Liver (tissue), 9 donors: Measurements from ENCODE around the gene OR51T1. TPM values are rescaled to one million over a fixed set of nuclear protein-coding genes. Genes with fewer than 3 reads are reported as not detected.

ENCODE experiments used
- DNase-seq: peaks from one replicate; pipeline ENCODE4 v3.0.0-alpha.2; 2017; ENCODE audit warnings: low spot score
- H3K27ac ChIP-seq, 2 donors: one replicate each; pipeline ENCODE4 v1.7.0; 2013; ENCODE audit warnings: inconsistent platforms in 2 of 2, low read length in 2 of 2, control low read depth in 1 of 2, low read depth in 1 of 2, mild to moderate bottlenecking in 1 of 2
- H3K27me3 ChIP-seq, 4 donors: one replicate each; pipeline versions ENCODE4 v1.6.1 to v1.7.0; 2013; ENCODE audit warnings: low read length in 3 of 4, inconsistent platforms in 1 of 4, mild to moderate bottlenecking in 1 of 4, moderate library complexity in 1 of 4; ENCODE audit not compliant: control insufficient read depth in 4 of 4, insufficient read depth in 4 of 4
- H3K36me3 ChIP-seq, 4 donors: one replicate each; pipeline versions ENCODE4 v1.6.1 to v1.7.0; 2013; ENCODE audit warnings: low read length in 3 of 4, mild to moderate bottlenecking in 3 of 4, low read depth in 1 of 4, moderate library complexity in 1 of 4; ENCODE audit not compliant: control insufficient read depth in 4 of 4, insufficient read depth in 3 of 4
- H3K4me1 ChIP-seq, 4 donors: one replicate each; pipeline versions ENCODE4 v1.6.1 to v1.7.0; 2013; ENCODE audit warnings: low read length in 3 of 4, mild to moderate bottlenecking in 3 of 4, moderate library complexity in 1 of 4; ENCODE audit not compliant: control insufficient read depth in 4 of 4, insufficient read depth in 4 of 4
- H3K4me3 ChIP-seq, 3 donors: one replicate each; pipeline versions ENCODE4 v1.6.1 to v1.7.0; 2013; ENCODE audit warnings: low read length in 3 of 3, control low read depth in 1 of 3, low read depth in 1 of 3, mild to moderate bottlenecking in 1 of 3
- H3K9ac ChIP-seq, 2 donors: one replicate each; pipeline ENCODE4 v1.7.0; 2013; ENCODE audit warnings: low read length in 2 of 2, mild to moderate bottlenecking in 2 of 2, moderate library complexity in 2 of 2, control low read depth in 1 of 2, low read depth in 1 of 2
- H3K9me3 ChIP-seq, 4 donors: one replicate each; pipeline versions ENCODE4 v1.6.1 to v1.7.0; 2013; ENCODE audit warnings: low read length in 3 of 4; ENCODE audit not compliant: control insufficient read depth in 4 of 4
- EGR1 ChIP-seq, 2 donors: IDR thresholded peaks; 2 replicates each; pipeline ENCODE4 v1.6.1; 2016 to 2018; ENCODE audit warnings: antibody characterized with exemption in 2 of 2, low read depth in 2 of 2
- FOXA1 ChIP-seq: IDR thresholded peaks from 2 replicates; pipeline ENCODE4 v1.6.1; 2016; ENCODE audit warnings: antibody characterized with exemption
- FOXA2 ChIP-seq: IDR thresholded peaks from 2 replicates; pipeline ENCODE4 v1.6.1; 2016; ENCODE audit warnings: antibody characterized with exemption
- GABPA ChIP-seq, 2 donors: IDR thresholded peaks in 1 of 2; conservative IDR thresholded peaks in 1 of 2; 2 replicates each; pipeline ENCODE4 v1.6.1; 2016; ENCODE audit warnings: antibody characterized with exemption in 2 of 2, mild to moderate bottlenecking in 1 of 2, moderate library complexity in 1 of 2
- HNF4A ChIP-seq, 2 donors: conservative IDR thresholded peaks; 2 replicates each; pipeline ENCODE4 v1.6.1; 2016; ENCODE audit warnings: antibody characterized with exemption in 2 of 2, mild to moderate bottlenecking in 2 of 2
- HNF4G ChIP-seq: IDR thresholded peaks from 2 replicates; pipeline ENCODE4 v1.6.1; 2016; ENCODE audit warnings: antibody characterized with exemption
- JUND ChIP-seq, 2 donors: IDR thresholded peaks; 2 replicates each; pipeline ENCODE4 v1.6.1; 2016; ENCODE audit warnings: antibody characterized with exemption in 2 of 2
- MAX ChIP-seq: IDR thresholded peaks from 2 replicates; pipeline ENCODE4 v1.6.1; 2016; ENCODE audit warnings: antibody characterized with exemption
- NR2F2 ChIP-seq: IDR thresholded peaks from 2 replicates; pipeline ENCODE4 v1.6.1; 2016; ENCODE audit warnings: antibody characterized with exemption
- RAD21 ChIP-seq, 2 donors: IDR thresholded peaks; 2 replicates each; pipeline ENCODE4 v1.6.1; 2016; ENCODE audit warnings: antibody characterized with exemption in 2 of 2, mild to moderate bottlenecking in 2 of 2
- RXRA ChIP-seq, 2 donors: IDR thresholded peaks; 2 replicates each; pipeline ENCODE4 v1.6.1; 2017 to 2018; ENCODE audit warnings: antibody characterized with exemption in 2 of 2, mild to moderate bottlenecking in 1 of 2
- SP1 ChIP-seq: IDR thresholded peaks from 2 replicates; pipeline ENCODE4 v1.6.1; 2018; ENCODE audit warnings: antibody characterized with exemption, mild to moderate bottlenecking
- TAF1 ChIP-seq: conservative IDR thresholded peaks from 2 replicates; pipeline ENCODE4 v1.6.1; 2016; ENCODE audit warnings: antibody characterized with exemption, mild to moderate bottlenecking
- YY1 ChIP-seq: IDR thresholded peaks from 2 replicates; pipeline ENCODE4 v1.6.1; 2016; ENCODE audit warnings: antibody characterized with exemption, mild to moderate bottlenecking
- WGBS: extraction: QIAGEN DNeasy Blood & Tissue Kit; methylation state at CpG from one replicate; pipeline ENCODE4 v1.1.7; 2013; 5-methylcytosine and 5-hydroxymethylcytosine counted together
- polyA plus RNA-seq, 2 donors: library from polyadenylated mRNA; stranded (reverse) in 1 of 2; unstranded in 1 of 2; fragments of 200-250 nt in 1 of 2; fragments of >200 nt in 1 of 2; fragmentation: Nextera tagmentation in 1 of 2; extraction: Ambion mirVana in 1 of 2; gene quantifications; one replicate each; pipeline versions ENCODE4 v1.2.1 to v1.2.3, GENCODE V29; 2013 to 2015
- total RNA-seq, 2 donors: library from RNA; depleted of rRNA; stranded (reverse); fragments of >200 nt; gene quantifications; one replicate each; pipeline ENCODE4 v1.2.3, GENCODE V29; 2014
- TF ChIP-seq, protein P1 (sequence below): fragments of 150-350 bp; IDR thresholded peaks from 2 replicates; pipeline ENCODE4 v1.5.1; 2017; ENCODE audit warnings: improper control_type of control experiment, low read depth, low read length; ENCODE audit not compliant: missing input control
- TF ChIP-seq, protein P2 (sequence below): IDR thresholded peaks from 2 replicates; pipeline ENCODE4 v1.6.1; 2016; ENCODE audit warnings: antibody characterized with exemption
- TF ChIP-seq, protein P3 (sequence below): IDR thresholded peaks from 2 replicates; pipeline ENCODE4 v1.6.1; 2016; ENCODE audit warnings: antibody characterized with exemption, mild to moderate bottlenecking
- TF ChIP-seq, protein P4 (sequence below): IDR thresholded peaks from 2 replicates; pipeline ENCODE4 v1.6.1; 2016; ENCODE audit warnings: antibody characterized with exemption
- donor health status: healthy.
- donor health status: healthy.
- donor health status: healthy.
- donor health status: healthy.
- donor health status: healthy.

Gene OR51T1
- total and polyA plus RNA-seq, 4 donors: not detected

DNA sequence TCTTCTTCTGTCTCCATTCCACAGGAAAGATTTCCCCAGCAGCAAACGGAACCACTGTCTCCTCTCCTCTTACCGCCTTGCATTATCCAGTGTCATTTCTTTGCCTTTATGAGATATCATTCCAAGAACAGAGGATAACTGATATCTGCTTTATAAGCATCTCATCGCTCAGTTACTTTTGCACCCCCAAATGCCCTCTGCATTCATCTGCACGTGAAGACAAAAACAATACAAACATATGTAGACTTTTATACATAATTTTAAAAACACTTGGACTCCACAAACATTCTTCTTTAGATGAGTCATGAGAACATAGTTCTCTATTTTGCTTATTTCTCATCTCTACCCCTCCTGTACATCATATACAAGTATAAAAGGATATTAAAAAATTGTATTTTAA, 512 bp upstream of the OR51T1 start:
- 79% methylated on average over 4 of the region's 4 CpGs for WGBS
- TF ChIP-seq EGR1 (IDR thresholded peaks at IDR 0.05; ENCODE audit: low read depth in 2 of 2) (no peak), JUND (IDR thresholded peaks at IDR 0.05) (no peak), HNF4G (no peak), MAX (no peak), FOXA1 (no peak), TAF1 (no peak), SP1 (no peak), GABPA (IDR thresholded peaks at IDR 0.05 in 1 of 2, conservative IDR thresholded peaks at IDR 0.05 in 1 of 2) (no peak), FOXA2 (no peak), HNF4A (conservative IDR thresholded peaks at IDR 0.05) (no peak), RAD21 (IDR thresholded peaks at IDR 0.05) (no peak), NR2F2 (no peak), YY1 (no peak), RXRA (IDR thresholded peaks at IDR 0.05) (no peak)
- TF ChIP-seq, protein P1, sequence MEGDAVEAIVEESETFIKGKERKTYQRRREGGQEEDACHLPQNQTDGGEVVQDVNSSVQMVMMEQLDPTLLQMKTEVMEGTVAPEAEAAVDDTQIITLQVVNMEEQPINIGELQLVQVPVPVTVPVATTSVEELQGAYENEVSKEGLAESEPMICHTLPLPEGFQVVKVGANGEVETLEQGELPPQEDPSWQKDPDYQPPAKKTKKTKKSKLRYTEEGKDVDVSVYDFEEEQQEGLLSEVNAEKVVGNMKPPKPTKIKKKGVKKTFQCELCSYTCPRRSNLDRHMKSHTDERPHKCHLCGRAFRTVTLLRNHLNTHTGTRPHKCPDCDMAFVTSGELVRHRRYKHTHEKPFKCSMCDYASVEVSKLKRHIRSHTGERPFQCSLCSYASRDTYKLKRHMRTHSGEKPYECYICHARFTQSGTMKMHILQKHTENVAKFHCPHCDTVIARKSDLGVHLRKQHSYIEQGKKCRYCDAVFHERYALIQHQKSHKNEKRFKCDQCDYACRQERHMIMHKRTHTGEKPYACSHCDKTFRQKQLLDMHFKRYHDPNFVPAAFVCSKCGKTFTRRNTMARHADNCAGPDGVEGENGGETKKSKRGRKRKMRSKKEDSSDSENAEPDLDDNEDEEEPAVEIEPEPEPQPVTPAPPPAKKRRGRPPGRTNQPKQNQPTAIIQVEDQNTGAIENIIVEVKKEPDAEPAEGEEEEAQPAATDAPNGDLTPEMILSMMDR: no peak
- TF ChIP-seq, protein P2, sequence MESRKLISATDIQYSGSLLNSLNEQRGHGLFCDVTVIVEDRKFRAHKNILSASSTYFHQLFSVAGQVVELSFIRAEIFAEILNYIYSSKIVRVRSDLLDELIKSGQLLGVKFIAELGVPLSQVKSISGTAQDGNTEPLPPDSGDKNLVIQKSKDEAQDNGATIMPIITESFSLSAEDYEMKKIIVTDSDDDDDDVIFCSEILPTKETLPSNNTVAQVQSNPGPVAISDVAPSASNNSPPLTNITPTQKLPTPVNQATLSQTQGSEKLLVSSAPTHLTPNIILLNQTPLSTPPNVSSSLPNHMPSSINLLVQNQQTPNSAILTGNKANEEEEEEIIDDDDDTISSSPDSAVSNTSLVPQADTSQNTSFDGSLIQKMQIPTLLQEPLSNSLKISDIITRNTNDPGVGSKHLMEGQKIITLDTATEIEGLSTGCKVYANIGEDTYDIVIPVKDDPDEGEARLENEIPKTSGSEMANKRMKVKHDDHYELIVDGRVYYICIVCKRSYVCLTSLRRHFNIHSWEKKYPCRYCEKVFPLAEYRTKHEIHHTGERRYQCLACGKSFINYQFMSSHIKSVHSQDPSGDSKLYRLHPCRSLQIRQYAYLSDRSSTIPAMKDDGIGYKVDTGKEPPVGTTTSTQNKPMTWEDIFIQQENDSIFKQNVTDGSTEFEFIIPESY: no peak
- TF ChIP-seq, protein P3, sequence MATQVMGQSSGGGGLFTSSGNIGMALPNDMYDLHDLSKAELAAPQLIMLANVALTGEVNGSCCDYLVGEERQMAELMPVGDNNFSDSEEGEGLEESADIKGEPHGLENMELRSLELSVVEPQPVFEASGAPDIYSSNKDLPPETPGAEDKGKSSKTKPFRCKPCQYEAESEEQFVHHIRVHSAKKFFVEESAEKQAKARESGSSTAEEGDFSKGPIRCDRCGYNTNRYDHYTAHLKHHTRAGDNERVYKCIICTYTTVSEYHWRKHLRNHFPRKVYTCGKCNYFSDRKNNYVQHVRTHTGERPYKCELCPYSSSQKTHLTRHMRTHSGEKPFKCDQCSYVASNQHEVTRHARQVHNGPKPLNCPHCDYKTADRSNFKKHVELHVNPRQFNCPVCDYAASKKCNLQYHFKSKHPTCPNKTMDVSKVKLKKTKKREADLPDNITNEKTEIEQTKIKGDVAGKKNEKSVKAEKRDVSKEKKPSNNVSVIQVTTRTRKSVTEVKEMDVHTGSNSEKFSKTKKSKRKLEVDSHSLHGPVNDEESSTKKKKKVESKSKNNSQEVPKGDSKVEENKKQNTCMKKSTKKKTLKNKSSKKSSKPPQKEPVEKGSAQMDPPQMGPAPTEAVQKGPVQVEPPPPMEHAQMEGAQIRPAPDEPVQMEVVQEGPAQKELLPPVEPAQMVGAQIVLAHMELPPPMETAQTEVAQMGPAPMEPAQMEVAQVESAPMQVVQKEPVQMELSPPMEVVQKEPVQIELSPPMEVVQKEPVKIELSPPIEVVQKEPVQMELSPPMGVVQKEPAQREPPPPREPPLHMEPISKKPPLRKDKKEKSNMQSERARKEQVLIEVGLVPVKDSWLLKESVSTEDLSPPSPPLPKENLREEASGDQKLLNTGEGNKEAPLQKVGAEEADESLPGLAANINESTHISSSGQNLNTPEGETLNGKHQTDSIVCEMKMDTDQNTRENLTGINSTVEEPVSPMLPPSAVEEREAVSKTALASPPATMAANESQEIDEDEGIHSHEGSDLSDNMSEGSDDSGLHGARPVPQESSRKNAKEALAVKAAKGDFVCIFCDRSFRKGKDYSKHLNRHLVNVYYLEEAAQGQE: no peak
- TF ChIP-seq, protein P4, sequence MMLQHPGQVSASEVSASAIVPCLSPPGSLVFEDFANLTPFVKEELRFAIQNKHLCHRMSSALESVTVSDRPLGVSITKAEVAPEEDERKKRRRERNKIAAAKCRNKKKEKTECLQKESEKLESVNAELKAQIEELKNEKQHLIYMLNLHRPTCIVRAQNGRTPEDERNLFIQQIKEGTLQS: no peak
- H3K4me3 ChIP-seq: no peak overlapping the region
- DNase-seq: no peak
- H3K36me3 ChIP-seq: no peaks in the 10 kb centered on the region
- peaks cover 0 to 2% (median under 1%) of the 10 kb centered on the region in 4 donors for H3K27me3 ChIP-seq
- H3K9ac ChIP-seq: no peak overlapping the region
- H3K9me3 ChIP-seq: no peaks in the 10 kb centered on the region
- no peaks in the 10 kb centered on the region for H3K4me1 ChIP-seq
- no peak overlapping the region for H3K27ac ChIP-seq
